ENCODE results near the gene PRKCE. TPM values are rescaled to one million over a fixed set of nuclear protein-coding genes. Genes with fewer than 3 reads are reported as not detected.

The PRKCE gene
- total RNA-seq, 1 experiment from 2014 or later = 1.3 TPM

DNA sequence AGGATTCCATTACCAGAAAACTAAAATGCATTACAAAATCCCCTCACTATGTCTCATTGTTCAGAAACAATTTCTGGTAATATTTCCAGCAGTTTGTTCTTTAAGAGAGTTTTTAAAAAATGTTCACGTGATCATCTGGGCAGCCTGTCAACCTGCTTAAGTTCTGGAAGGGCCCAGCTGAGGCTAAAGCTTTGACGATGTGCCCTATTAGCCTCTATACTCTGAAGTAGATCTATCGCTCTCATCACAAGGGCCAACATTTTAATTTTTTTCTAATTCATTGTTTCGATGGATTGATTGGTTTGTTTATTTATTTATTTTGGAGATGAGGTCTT, 205.8 kb downstream of the PRKCE start:
- H3K4me1 Mint-ChIP-seq = peaks cover 19 to 21% of the 10 kb centered on the region in 2 experiments
- Histone ChIP-seq H3K9me3 (ENCODE audit: control insufficient read depth, low read depth, low read length) (no peaks in the 10 kb centered on the region), H3K9ac (ENCODE audit: extremely low read depth, insufficient read length, low read length) (no peak overlapping the region), H2BK12ac (ENCODE audit: insufficient read length, low read depth, low read length) (no peak overlapping the region), H3K56ac (ENCODE audit: insufficient read length, low read depth, low read length) (no peak overlapping the region), H3K14ac (ENCODE audit: insufficient read depth, low read length) (no peak overlapping the region), H3K18ac (ENCODE audit: insufficient read length, low read depth, low read length) (no peak overlapping the region), H2AFZ (ENCODE audit: low read length) (no peak overlapping the region), H4K91ac (ENCODE audit: insufficient read length, low read depth, low read length) (no peak overlapping the region), H3K23me2 (ENCODE audit: insufficient read length, low read depth, low read length, poor library complexity, severe bottlenecking) (no peaks in the 10 kb centered on the region), H3K27ac (ENCODE audit: insufficient read length, low read depth, low read length) (no peak overlapping the region), H2AK5ac (ENCODE audit: insufficient read length, low read length) (no peak overlapping the region), H2BK15ac (ENCODE audit: low read depth, low read length) (no peak overlapping the region), H3K27me3 (ENCODE audit: insufficient read depth, low read length) (no peaks in the 10 kb centered on the region), H4K5ac (ENCODE audit: insufficient read length, low read depth, low read length) (no peak overlapping the region), H3T11ph (ENCODE audit: low read length) (no peak overlapping the region), H2BK5ac (ENCODE audit: insufficient read length, low read length) (no peak overlapping the region), H2BK120ac (ENCODE audit: low read depth, low read length, poor library complexity, severe bottlenecking) (no peak overlapping the region), H3K4me2 (ENCODE audit: insufficient read depth, insufficient read length, low read length) (no peak overlapping the region), H2BK20ac (ENCODE audit: low read depth, low read length, poor library complexity, severe bottlenecking) (no peak overlapping the region), H3K79me1 (ENCODE audit: insufficient read depth, low read depth, low read length, poor library complexity, severe bottlenecking) (no peaks in the 10 kb centered on the region), H3K79me2 (ENCODE audit: insufficient read depth, low read length) (no peaks in the 10 kb centered on the region), H4K20me1 (ENCODE audit: control insufficient read depth, insufficient read depth, insufficient read length) (no peaks in the 10 kb centered on the region), H4K8ac (replicated peaks; ENCODE audit: insufficient read length, low read depth, low read length) (no peak overlapping the region), H3K4me1 (ENCODE audit: insufficient read depth, low read length) (no peaks in the 10 kb centered on the region), H3K4ac (ENCODE audit: low read depth, low read length) (no peak overlapping the region), H3K23ac (ENCODE audit: insufficient read length, low read depth, low read length) (no peak overlapping the region)
- no peaks in the 10 kb centered on the region for H3K9me3 Mint-ChIP-seq
- WGBS (ENCODE audit: extremely low coverage, insufficient read length, low lambda C conversion rate) = no CpG with 5 or more reads among the region's 4 CpGs
- no peak overlapping the region for H3K4me3 Mint-ChIP-seq
- TF ChIP-seq, protein P1, sequence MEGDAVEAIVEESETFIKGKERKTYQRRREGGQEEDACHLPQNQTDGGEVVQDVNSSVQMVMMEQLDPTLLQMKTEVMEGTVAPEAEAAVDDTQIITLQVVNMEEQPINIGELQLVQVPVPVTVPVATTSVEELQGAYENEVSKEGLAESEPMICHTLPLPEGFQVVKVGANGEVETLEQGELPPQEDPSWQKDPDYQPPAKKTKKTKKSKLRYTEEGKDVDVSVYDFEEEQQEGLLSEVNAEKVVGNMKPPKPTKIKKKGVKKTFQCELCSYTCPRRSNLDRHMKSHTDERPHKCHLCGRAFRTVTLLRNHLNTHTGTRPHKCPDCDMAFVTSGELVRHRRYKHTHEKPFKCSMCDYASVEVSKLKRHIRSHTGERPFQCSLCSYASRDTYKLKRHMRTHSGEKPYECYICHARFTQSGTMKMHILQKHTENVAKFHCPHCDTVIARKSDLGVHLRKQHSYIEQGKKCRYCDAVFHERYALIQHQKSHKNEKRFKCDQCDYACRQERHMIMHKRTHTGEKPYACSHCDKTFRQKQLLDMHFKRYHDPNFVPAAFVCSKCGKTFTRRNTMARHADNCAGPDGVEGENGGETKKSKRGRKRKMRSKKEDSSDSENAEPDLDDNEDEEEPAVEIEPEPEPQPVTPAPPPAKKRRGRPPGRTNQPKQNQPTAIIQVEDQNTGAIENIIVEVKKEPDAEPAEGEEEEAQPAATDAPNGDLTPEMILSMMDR (conservative IDR thresholded peaks at IDR 0.05) = no peak
- H3K36me3 Mint-ChIP-seq (ENCODE audit: insufficient read depth in 1 of 3, low read depth in 3 of 3) = no peaks in the 10 kb centered on the region; a peak in 1 of 7 replicates
- DNase-seq = no peak
- no peak overlapping the region for H3K27ac Mint-ChIP-seq
- no peaks in the 10 kb centered on the region; the same call in none of the 2 replicates for H3K27me3 Mint-ChIP-seq (ENCODE audit: low read depth)
